ENCODE measurements around the gene KDM7A.

KDM7A gene

DNA sequence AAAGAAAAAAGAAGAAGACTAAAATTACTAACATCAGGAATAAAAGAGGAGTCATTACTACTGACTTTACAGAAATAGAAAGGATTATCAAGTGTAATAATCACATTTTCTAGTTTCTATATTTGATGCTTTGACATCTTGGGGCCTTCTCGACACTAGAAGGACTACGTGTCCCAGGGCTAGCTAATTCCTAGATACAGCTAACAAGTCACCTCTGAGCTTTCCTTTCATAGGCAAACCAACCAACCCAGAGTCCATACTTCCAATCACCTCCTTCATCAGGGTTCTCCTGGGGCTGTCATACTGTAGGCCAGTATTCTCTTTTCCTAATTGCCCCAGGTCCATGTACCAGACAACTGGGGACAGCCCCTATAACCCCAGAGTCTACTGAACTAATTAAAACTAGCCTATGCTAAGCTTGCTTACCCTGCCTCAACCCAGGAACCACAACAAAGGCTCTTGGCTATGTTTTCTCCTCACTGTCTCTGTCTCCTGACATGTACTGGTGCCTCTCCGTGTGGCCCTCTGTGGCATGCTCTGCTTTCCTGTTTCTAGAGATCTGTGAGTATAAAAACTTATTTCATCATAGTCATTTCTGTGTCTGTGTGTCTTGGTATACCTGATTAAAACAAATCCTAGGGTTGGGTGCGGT lies 107.4 kb downstream of the KDM7A start:
- DNase-seq (ENCODE audit: insufficient read length, low spot score) (no peak), FAIRE-seq (no peak)
- TF ChIP-seq POLR2A (IDR thresholded peaks at IDR 0.05; ENCODE audit: low read depth, low read length): no peak

- FAIRE-seq (no peak), DNase-seq (ENCODE audit: insufficient read length, low spot score) (no peak)
- no peak for TF ChIP-seq POLR2A (IDR thresholded peaks at IDR 0.05; ENCODE audit: low read depth, low read length)
Observed at GRCh38 chr7:140068033-140068432, 108.8 kb downstream of the KDM7A start.

GRCh38 chr7:140067052-140067451 lies 109.7 kb downstream of the KDM7A start:
- DNase-seq (ENCODE audit: insufficient read length, low spot score): no peak
- no peak for FAIRE-seq
- no peak for TF ChIP-seq POLR2A (IDR thresholded peaks at IDR 0.05; ENCODE audit: low read depth, low read length)

GRCh38 chr7:140062528-140063299 lies 114.1 kb downstream of the KDM7A start, which contains the start of gene PARP12:
TSS of gene PARP12 (minus strand) at chr7:140062951. CDS start at chr7:140062847, 104 bp downstream.
- FAIRE-seq: no peak
- DNase-seq (ENCODE audit: insufficient read length, low spot score): peak; percentile 74
- TF ChIP-seq POLR2A (IDR thresholded peaks at IDR 0.05; ENCODE audit: low read depth, low read length): peak; percentile 57

- DNase-seq (ENCODE audit: insufficient read length, low spot score): no peak
- no peak for FAIRE-seq
- TF ChIP-seq POLR2A (IDR thresholded peaks at IDR 0.05; ENCODE audit: low read depth, low read length): no peak
Observed at GRCh38 chr7:140062118-140062527, 114.7 kb downstream of the KDM7A start.

DNA sequence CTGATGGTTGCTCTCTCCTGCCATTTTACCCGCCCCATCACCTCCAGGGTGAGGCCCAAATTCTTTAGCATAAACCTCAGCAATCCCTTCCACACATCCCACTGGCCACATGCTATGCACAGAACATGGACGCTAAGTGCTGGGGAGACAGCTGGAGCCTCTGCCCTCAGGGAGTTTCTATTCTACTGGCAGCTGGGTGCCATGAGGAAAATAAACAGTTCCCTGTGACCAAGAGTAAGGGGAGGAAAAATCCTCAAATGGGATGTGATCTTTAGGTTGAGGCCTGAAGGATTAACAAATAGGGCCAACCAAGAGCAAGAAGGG lies 115.2 kb downstream of the KDM7A start:
- no peak for DNase-seq (ENCODE audit: insufficient read length, low spot score)
- no peak for TF ChIP-seq POLR2A (IDR thresholded peaks at IDR 0.05; ENCODE audit: low read depth, low read length)
- FAIRE-seq: no peak

DNA sequence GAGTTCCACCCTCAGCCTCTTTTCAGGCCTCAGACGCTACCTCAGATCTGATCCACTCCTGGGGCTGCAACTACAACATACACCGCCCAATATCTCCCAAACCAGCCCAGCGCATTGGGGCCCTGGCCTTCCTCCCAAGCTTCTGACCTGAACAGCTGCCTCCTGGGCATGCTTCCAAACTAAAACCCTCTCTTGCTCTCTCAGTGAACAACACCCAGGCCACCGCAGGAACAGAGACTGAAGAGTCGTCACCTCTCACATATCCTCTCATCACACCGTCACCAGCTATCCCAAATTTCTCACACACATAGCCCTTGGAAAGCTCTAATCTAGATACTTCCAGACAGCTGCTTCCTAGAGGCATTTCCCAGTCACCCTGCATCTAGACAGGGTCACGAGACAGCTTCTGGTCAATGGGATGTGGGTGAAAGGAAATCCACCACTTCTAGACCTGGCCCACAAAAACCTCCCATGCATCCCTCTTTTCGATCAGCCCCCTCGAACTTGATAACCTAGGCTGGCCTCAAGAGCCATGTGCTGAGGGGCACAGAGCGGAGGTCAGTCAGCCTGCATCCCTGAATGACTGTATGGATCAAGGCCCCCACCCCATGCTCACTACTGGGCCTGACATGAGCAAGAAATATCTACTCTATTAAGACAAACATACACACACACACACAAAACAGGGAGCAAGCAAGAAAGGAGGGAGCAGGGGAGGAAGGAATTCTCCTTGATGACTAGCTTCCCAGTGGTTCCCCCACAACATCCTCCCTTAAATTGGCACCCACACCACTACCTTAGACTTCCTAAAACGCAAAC lies 115.8 kb downstream of the KDM7A start:
- FAIRE-seq (no peak), DNase-seq (ENCODE audit: insufficient read length, low spot score) (no peak)
- TF ChIP-seq POLR2A (IDR thresholded peaks at IDR 0.05; ENCODE audit: low read depth, low read length): no peak

DNA sequence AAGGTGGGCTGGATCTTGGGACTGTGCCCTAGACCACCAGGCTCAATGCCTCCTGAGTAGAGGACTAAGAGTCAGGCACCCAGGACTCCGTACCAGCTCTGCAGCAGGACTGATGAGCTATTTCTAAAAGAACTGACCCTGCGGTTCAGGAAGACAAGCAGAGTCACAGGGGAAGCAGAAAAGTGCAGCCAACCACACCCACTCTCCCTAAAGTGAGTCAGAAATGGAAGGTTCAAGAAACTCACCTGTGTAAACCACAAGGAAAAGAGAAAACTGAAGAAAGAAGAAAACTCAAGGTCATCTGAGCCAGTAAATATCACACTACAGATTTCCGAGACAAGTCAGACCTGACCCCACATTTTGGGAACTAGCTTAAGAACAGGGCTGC lies 116.5 kb downstream of the KDM7A start:
- FAIRE-seq (no peak), DNase-seq (ENCODE audit: insufficient read length, low spot score) (no peak)
- TF ChIP-seq POLR2A (IDR thresholded peaks at IDR 0.05; ENCODE audit: low read depth, low read length): no peak

- no peak for TF ChIP-seq POLR2A (IDR thresholded peaks at IDR 0.05; ENCODE audit: low read depth, low read length)
- FAIRE-seq: no peak
- DNase-seq (ENCODE audit: insufficient read length, low spot score): peak; percentile 75
Observed at GRCh38 chr7:140059273-140060242, 117.2 kb downstream of the KDM7A start.

GRCh38 chr7:140058517-140058916 lies 118.3 kb downstream of the KDM7A start:
- no peak for TF ChIP-seq POLR2A (IDR thresholded peaks at IDR 0.05; ENCODE audit: low read depth, low read length)
- FAIRE-seq (no peak), DNase-seq (ENCODE audit: insufficient read length, low spot score) (no peak)

DNA sequence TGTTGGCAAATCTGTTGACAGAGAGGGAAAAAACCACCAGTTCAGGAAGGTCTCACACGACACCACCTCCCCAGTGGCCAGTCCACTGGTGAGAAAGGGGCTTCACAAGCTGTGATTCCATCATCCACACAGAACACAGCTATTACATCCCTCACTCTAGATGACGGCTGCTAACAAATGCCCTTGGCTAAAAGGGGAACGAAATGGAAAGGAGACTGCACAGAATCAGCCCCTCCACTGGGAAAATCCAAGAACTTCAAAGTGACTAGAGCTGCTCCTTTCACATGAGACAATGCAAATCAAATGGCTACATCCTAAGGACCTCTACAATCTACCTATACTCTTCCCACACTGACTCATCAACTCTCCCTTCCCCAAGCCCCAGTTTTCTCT lies 119.6 kb downstream of the KDM7A start:
- FAIRE-seq (no peak), DNase-seq (ENCODE audit: insufficient read length, low spot score) (no peak)
- no peak for TF ChIP-seq POLR2A (IDR thresholded peaks at IDR 0.05; ENCODE audit: low read depth, low read length)

DNA sequence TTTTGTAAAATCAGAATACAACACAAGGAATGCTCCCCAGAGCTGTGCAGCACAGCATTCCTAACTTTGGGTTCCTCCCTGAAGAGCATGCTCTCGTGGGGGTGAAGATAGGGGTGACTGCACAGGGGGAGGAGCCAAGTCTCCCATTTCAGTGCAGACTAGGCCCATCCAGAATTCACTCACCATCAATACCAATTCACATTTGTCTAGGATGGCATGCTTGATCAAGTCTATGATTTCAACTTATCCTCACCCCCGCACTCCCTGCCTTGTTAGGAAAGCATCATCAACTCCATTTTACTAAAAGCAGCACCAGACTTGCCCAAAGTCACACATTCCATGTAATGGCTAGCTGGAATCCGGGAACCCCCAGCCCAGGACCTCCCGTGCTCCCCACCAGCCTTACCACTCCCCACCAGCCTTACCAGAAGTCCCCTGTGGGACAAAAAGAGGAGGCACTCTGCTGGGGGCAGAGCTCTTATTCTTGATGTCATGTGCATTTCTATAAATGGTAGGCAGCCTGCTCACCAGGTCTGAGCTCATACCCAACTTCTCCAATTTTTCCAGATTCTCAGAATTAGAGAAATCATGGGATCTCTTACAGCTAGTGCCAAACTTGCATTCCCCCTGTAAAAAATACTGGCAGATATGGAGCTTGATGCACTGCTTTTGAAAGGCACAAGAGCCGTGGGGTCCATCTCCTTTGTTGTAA lies 120.2 kb downstream of the KDM7A start:
- no peak for TF ChIP-seq POLR2A (IDR thresholded peaks at IDR 0.05; ENCODE audit: low read depth, low read length)
- FAIRE-seq: no peak

DNA sequence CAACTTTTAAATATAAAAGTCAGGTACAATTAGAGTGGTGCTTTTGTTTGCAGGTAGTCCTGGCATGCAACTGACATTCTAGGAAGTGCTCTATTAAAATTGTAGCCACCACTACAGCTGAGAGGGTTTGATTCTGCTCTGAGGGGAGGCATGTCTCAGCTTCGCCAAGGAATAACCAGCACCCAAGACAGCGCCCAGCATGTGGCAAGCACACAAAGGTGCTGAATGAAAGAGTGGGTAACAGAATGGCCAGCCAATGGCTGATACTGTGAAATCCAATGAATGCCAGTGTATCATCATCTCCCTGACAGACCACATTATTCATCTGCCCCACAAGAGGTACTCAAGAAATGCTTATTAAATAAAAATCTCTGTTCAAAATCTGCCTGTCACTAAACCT lies 121.0 kb downstream of the KDM7A start:
- FAIRE-seq (no peak), DNase-seq (ENCODE audit: insufficient read length, low spot score) (no peak)
- TF ChIP-seq POLR2A (IDR thresholded peaks at IDR 0.05; ENCODE audit: low read depth, low read length): no peak

More for the DNA sequence above, 120.2 kb downstream of the KDM7A start:
- DNase-seq (ENCODE audit: insufficient read length, low spot score): no peak
